Neural progenitor cell (in vitro differentiated cells): ENCODE results near the gene RAB31. TPM values are rescaled to one million over a fixed set of nuclear protein-coding genes. Genes with fewer than 3 reads are reported as not detected.

Source experiments
- DNase-seq: peaks from one replicate; pipeline ENCODE4 v3.0.0-alpha.2; 2016; ENCODE audit warnings: low spot score
- H2AFZ ChIP-seq: fragments of 200-600 bp; sonication (generic); replicated peaks from 2 replicates; pipeline ENCODE4 v1.6.1; 2016; ENCODE audit warnings: antibody characterized with exemption
- H3F3A ChIP-seq: fragments of 200-600 bp; sonication (generic); 2 replicates; pipeline ENCODE4 v1.6.1; 2016; ENCODE audit warnings: antibody characterized with exemption, low read depth
- H3K27ac ChIP-seq: fragments of 200-600 bp; sonication (generic); 2 replicates; pipeline ENCODE4 v1.5.1; 2016; ENCODE audit warnings: mild to moderate bottlenecking
- H3K27me3 ChIP-seq: fragments of 200-600 bp; sonication (generic); 2 replicates; pipeline ENCODE4 v1.6.1; 2016; ENCODE audit warnings: mild to moderate bottlenecking, moderate library complexity
- H3K36me3 ChIP-seq: fragments of 200-600 bp; sonication (generic); 2 replicates; pipeline ENCODE4 v1.5.1; 2016
- H3K4me1 ChIP-seq: fragments of 200-600 bp; sonication (generic); 2 replicates; pipeline ENCODE4 v1.6.1; 2016; ENCODE audit warnings: mixed run types
- H3K4me2 ChIP-seq: fragments of 200-600 bp; sonication (generic); 2 replicates; pipeline ENCODE4 v1.6.1; 2016
- H3K4me3 ChIP-seq: fragments of 200-600 bp; sonication (generic); 2 replicates; pipeline ENCODE4 v1.5.1; 2016
- H3K79me2 ChIP-seq: fragments of 200-600 bp; sonication (generic); 2 replicates; pipeline ENCODE4 v1.6.1; 2016; ENCODE audit warnings: low read depth
- H3K9ac ChIP-seq: fragments of 200-600 bp; sonication (generic); 2 replicates; pipeline ENCODE4 v1.6.1; 2016
- H3K9me3 ChIP-seq: fragments of 200-600 bp; sonication (generic); 2 replicates; pipeline ENCODE4 v1.5.1; 2016; ENCODE audit warnings: low read depth
- H4K20me1 ChIP-seq: fragments of 200-600 bp; sonication (generic); 2 replicates; pipeline ENCODE4 v1.6.1; 2016; ENCODE audit warnings: low read depth
- H3K27ac Mint-ChIP-seq: 3 replicates; pipeline ENCODE4 v1.8.0; 2021; ENCODE audit warnings: mixed read lengths
- H3K27me3 Mint-ChIP-seq: 2 replicates; pipeline ENCODE4 v1.8.0; 2022; ENCODE audit warnings: low read depth, mild to moderate bottlenecking, inconsistent platforms, moderate library complexity, mixed read lengths; ENCODE audit not compliant: insufficient read depth
- H3K36me3 Mint-ChIP-seq: 3 replicates; pipeline ENCODE4 v1.8.0; 2021; ENCODE audit warnings: mixed read lengths
- H3K4me1 Mint-ChIP-seq: 3 replicates; pipeline ENCODE4 v1.8.0; 2021; ENCODE audit warnings: mixed read lengths
- H3K4me3 Mint-ChIP-seq: 3 replicates; pipeline ENCODE4 v1.8.0; 2021; ENCODE audit warnings: mild to moderate bottlenecking, moderate library complexity, mixed read lengths
- H3K9me3 Mint-ChIP-seq: 3 replicates; pipeline ENCODE4 v1.8.0; 2020; ENCODE audit warnings: mixed read lengths
- EZH2 ChIP-seq: fragments of 200-600 bp; sonication (generic); IDR thresholded peaks from 2 replicates; pipeline ENCODE4 v1.6.1; 2017; ENCODE audit warnings: antibody characterized with exemption, mild to moderate bottlenecking, moderate library complexity
- EZH2phosphoT487 ChIP-seq: fragments of 200-600 bp; sonication (generic); IDR thresholded peaks from 2 replicates; pipeline ENCODE4 v1.6.1; 2017; ENCODE audit warnings: antibody characterized with exemption
- total RNA-seq: library from RNA; depleted of rRNA; stranded (reverse); fragments of >200 nt; gene quantifications from 2 replicates; pipeline ENCODE4 v1.2.3, GENCODE V29; 2015; ENCODE audit warnings: low replicate concordance
- TF ChIP-seq, protein P1 (sequence below): fragments of 200-600 bp; sonication (generic); IDR thresholded peaks from 2 replicates; pipeline ENCODE4 v1.5.1; 2017; ENCODE audit warnings: antibody characterized with exemption, mild to moderate bottlenecking

RAB31 gene
- total RNA-seq, 1 donor from 2014 or later, result 5.0 TPM

DNA sequence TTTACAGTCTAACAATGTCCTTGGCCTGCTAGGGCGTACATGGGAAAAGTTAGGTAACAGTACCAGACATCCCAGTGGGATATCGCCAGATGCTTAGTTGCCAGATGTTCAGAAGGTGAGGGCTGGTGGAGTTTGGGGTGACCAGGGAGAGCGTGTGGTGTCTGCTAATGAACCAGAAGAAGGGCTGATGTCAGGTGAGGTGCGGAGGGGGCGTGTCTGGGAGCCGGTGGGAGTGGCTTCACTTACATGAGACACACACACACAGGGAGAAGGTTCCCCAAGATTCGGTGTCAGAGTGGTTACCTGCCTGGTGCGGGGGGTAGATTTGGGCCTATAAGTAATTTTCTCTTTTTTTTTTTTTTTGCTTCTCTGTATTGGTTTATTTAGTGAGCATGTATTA is 12.2 kb downstream of the RAB31 start:
- no peak for TF ChIP-seq EZH2
- TF ChIP-seq, protein P1, sequence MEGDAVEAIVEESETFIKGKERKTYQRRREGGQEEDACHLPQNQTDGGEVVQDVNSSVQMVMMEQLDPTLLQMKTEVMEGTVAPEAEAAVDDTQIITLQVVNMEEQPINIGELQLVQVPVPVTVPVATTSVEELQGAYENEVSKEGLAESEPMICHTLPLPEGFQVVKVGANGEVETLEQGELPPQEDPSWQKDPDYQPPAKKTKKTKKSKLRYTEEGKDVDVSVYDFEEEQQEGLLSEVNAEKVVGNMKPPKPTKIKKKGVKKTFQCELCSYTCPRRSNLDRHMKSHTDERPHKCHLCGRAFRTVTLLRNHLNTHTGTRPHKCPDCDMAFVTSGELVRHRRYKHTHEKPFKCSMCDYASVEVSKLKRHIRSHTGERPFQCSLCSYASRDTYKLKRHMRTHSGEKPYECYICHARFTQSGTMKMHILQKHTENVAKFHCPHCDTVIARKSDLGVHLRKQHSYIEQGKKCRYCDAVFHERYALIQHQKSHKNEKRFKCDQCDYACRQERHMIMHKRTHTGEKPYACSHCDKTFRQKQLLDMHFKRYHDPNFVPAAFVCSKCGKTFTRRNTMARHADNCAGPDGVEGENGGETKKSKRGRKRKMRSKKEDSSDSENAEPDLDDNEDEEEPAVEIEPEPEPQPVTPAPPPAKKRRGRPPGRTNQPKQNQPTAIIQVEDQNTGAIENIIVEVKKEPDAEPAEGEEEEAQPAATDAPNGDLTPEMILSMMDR, result no peak
- TF ChIP-seq EZH2phosphoT487, result no peak
- Mint-ChIP-seq H3K27me3 (peaks cover 2% of the 10 kb centered on the region), H3K4me1 (peaks cover 8% of the 10 kb centered on the region), H3K36me3 (peaks cover 12% of the 10 kb centered on the region), H3K4me3 (no peak overlapping the region), H3K9me3 (peaks cover 6% of the 10 kb centered on the region), H3K27ac (no peak overlapping the region)
- Histone ChIP-seq H3K4me3 (no peak overlapping the region), H3K4me2 (no peak overlapping the region), H3K27me3 (no peaks in the 10 kb centered on the region), H2AFZ (no peak overlapping the region), H3F3A (no peaks in the 10 kb centered on the region), H4K20me1 (no peaks in the 10 kb centered on the region), H3K79me2 (no peaks in the 10 kb centered on the region), H3K27ac (no peak overlapping the region), H3K9ac (no peak overlapping the region), H3K4me1 (no peaks in the 10 kb centered on the region), H3K36me3 (no peaks in the 10 kb centered on the region), H3K9me3 (no peaks in the 10 kb centered on the region)
- DNase-seq, result no peak

DNA sequence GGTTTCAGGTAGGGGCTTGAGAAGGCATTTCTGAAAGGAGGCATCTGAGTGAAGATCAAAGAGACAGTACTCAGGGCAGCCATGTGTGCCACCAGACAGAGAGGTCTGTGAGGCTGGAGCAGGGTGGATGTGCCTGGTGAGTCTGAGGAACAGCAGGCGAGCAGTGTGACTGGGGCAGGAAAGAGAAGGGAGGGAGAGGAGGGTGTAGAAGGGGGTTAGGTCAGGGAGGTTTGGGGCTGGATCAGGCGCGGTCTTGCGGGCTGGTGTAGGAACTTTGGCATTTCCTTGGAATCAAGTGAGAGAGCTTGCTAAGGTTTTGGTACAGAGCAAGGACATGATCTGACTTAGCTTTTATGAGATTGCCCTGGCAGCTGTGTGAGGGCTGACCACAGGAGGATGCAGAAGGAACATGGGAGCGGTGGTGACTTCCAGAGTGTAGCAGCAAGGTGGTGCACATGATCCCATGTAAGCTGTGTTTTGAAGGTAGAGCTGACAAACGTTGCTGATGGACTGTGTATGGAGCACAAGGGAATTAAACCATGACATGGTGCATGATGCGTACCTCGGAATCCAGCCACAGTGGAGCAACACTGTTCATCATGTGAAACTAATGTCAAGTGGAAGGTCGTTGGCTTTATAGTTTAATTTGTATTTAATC is 13.9 kb downstream of the RAB31 start:
- Histone ChIP-seq H4K20me1 (no peaks in the 10 kb centered on the region), H3K27ac (no peak overlapping the region), H3K9me3 (no peaks in the 10 kb centered on the region), H3K9ac (no peak overlapping the region), H3K4me3 (no peak overlapping the region), H3K4me1 (no peaks in the 10 kb centered on the region), H3K36me3 (no peaks in the 10 kb centered on the region), H3K27me3 (no peaks in the 10 kb centered on the region), H3K4me2 (no peak overlapping the region), H3K79me2 (no peaks in the 10 kb centered on the region), H3F3A (no peaks in the 10 kb centered on the region), H2AFZ (no peak overlapping the region)
- H3K27me3 Mint-ChIP-seq, result peaks cover 2% of the 10 kb centered on the region
- no peak for DNase-seq
- H3K9me3 Mint-ChIP-seq, result peaks cover 6% of the 10 kb centered on the region
- TF ChIP-seq, protein P1, result no peak
- TF ChIP-seq EZH2phosphoT487, result no peak
- no peak for TF ChIP-seq EZH2
- H3K27ac Mint-ChIP-seq, result peak overlapping the region; percentile 48
- peaks cover 5% of the 10 kb centered on the region for H3K4me1 Mint-ChIP-seq
- H3K4me3 Mint-ChIP-seq, result no peak overlapping the region
- peaks cover 12% of the 10 kb centered on the region for H3K36me3 Mint-ChIP-seq

DNA sequence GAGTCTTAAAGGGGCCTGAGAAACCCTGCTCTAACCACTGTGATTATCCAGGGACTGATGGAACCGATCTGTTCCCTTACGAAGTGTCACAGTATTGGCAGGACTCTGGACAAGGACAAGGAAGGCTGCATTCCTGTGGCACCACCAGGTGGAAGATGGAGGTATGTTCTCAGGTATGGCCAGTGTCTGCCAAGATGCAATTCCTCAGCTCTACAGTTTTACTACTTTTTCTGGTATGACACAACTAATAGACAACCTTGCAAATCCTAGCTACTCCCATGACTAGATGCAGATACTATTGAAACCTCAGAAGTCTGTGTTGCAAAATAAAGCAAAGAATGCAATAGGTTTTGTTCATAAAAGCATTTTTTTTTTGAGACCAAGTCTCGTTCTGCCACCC is 14.6 kb downstream of the RAB31 start:
- H3K9me3 ChIP-seq, result no peaks in the 10 kb centered on the region
- no peak overlapping the region for H3K4me3 ChIP-seq
- Mint-ChIP-seq H3K27ac (no peak overlapping the region), H3K4me3 (no peak overlapping the region), H3K36me3 (peaks cover 10% of the 10 kb centered on the region), H3K4me1 (peaks cover 5% of the 10 kb centered on the region), H3K27me3 (peaks cover 2% of the 10 kb centered on the region), H3K9me3 (peaks cover 6% of the 10 kb centered on the region)
- H2AFZ ChIP-seq, result no peak overlapping the region
- H3K79me2 ChIP-seq, result no peaks in the 10 kb centered on the region
- no peaks in the 10 kb centered on the region for H3F3A ChIP-seq
- TF ChIP-seq EZH2 (no peak), EZH2phosphoT487 (no peak)
- TF ChIP-seq, protein P1, result no peak
- H3K4me1 ChIP-seq, result no peaks in the 10 kb centered on the region
- H3K27ac ChIP-seq, result no peak overlapping the region
- DNase-seq, result no peak
- no peaks in the 10 kb centered on the region for H3K27me3 ChIP-seq
- H3K4me2 ChIP-seq, result no peak overlapping the region
- no peaks in the 10 kb centered on the region for H4K20me1 ChIP-seq
- no peaks in the 10 kb centered on the region for H3K36me3 ChIP-seq
- H3K9ac ChIP-seq, result no peak overlapping the region
